Cerebellar nuclear complex (tissue), 1 donor: Measurements from ENCODE around the gene LEKR1.

ENCODE experiments used
- DNase-seq, 2 experiments: peaks; one replicate each; lab custom pipeline; 2025; lab: John Stamatoyannopoulos, UW

LEKR1 gene

DNA sequence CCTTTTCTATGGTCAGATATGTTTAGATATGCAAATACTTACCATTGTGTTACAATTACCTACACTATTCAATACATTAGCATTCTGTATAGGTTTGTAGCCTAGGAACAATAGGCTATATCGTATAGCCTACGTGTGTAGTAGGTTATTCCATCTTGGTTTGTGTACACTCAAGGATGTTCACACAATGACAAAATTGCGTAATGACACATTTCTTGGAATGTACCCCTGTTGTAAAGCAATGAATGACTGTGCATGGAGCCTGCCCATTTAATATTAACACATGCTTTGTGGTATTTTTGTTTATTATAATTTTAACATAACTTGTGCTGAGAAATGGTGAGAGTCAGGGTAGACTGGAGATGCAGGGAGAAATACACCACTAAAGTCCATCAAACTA is 154.9 kb downstream of the LEKR1 start:
- no peak for DNase-seq

- no peak for DNase-seq
Observed at GRCh38 chr3:156983559-156983958, 157.4 kb downstream of the LEKR1 start.

GRCh38 chr3:156985711-156986110 is 159.6 kb downstream of the LEKR1 start:
- no peak for DNase-seq

DNA sequence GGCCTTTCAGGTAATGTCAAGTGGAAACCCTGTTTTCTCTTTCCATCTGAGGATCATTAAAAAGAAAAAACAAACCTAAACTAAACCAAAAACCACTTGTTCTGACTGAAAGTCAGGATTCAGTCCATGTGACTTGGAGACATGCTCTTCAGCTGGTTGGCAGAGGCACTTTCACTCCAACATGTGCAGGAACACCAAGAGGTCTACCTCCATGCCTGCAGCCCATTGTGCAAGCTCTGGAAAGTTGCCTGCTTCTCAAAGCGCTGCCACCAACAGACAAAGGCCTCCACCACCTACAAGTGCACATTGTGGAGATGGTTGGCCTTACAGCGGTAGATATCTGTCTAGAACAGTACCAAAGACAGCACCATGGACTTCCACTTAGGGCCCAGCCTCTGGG is 161.8 kb downstream of the LEKR1 start:
- no peak for DNase-seq

DNA sequence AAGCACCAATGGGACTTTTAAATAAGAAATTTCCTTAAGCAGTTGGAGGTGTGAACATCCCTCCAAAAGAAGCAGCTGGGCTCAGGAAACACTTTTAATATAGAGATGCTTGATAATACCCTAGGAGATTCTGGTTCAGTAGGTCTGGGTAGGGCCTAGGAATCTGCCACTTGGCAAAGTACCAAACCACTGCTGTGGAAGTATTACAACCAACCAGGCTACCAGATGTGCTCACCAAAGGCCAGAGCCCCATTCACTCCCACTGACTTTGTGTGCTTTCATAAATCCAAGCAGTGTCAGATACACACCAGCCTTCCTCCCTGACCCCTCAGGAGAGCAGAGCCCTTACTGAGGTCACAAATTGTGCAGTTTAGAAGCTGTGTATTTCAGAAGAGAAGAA is 171.2 kb downstream of the LEKR1 start:
- DNase-seq, result no peak

DNA sequence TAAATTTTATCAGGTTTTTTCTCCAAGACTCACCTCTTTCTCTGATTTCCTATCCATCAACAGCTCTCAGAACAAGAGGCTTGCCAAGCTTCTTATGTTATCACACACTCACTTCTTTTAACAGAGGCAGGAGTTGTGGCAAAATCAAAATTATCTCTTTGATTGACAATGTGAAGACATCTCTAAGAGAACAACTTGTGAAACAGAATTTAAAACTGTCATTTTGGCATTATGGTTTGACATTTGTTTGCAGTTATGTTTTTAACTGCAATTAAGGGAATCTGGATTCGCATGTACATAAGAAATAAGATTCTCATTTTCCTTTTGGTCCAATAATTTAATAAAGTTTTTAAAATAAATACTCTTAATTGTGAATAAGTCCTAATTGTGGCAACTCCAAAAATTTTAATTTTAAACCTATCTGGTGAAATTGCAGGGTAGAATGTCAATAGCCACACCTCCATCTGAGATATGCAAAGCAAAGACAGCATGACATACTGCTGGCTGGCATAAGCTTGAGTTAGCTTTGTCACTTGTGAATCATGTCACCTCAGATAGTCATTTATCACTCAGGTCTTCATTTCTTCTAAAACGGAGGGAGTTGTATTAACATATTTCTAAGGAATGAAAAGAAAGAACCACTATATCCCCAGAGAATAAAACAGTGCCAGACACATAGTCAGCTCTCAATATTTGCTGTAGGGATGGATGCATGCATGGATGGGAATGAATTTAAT is 175.2 kb downstream of the LEKR1 start:
- DNase-seq, result no peak

DNA sequence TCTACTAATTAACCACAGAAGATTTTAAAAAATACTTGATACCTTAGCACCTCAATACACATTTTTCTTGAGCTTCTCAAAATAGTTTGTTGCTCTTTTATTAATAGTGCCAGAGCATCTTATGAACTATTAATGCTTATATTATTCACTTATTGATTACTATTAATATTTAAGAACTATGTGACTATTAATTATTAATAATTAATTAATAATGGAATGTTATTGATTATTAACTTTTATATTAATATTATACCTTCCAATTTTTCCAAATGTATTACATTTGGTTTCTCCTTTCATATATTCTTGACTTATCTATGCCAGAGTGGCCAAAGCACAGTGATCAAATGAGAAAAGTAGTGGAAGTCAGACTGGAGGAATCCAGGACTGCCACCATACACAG is 195.5 kb downstream of the LEKR1 start:
- no peak for DNase-seq

DNA sequence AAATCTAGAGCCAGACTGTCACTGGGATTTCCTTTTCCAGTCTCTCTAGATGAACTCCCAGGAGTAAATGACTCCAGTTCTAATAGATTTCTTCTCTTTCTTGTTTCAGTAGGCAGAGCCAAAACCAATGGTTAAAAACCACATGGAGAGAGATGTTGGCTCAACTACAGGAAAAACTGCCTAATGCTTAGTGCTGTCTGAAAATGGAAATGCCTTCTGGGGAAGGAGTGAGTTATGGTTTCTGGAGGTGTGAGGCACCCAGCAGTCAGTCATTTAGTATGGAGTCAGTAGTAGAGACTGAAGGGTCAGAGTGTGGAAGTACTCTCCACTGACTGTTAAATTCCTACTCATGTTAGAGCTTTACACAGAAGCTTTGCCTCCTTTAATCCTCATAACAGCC is 197.1 kb downstream of the LEKR1 start:
- DNase-seq, result no peak

DNA sequence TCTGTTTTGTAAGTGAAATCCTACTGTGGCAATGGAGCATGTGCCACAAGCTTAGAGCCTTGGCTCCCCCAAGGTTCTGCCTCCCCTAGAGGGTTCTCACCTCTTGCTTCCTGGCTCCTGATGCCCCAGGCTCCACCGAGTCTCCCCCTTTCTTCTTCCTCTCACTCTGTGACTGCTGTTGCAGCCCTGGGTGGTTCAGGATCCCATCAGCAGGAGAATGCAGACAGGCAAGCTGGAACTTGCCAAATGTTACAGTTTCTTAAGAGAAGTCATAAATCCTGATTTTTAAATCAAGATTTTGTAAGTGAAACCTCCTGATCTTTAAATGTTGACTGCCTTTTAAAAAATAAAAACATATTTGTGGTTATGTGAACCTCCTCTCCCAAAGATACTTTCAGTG is 199.9 kb downstream of the LEKR1 start:
- DNase-seq, result no peak

- DNase-seq, result no peak
Observed at GRCh38 chr3:157027861-157028745, 201.9 kb downstream of the LEKR1 start.

DNA sequence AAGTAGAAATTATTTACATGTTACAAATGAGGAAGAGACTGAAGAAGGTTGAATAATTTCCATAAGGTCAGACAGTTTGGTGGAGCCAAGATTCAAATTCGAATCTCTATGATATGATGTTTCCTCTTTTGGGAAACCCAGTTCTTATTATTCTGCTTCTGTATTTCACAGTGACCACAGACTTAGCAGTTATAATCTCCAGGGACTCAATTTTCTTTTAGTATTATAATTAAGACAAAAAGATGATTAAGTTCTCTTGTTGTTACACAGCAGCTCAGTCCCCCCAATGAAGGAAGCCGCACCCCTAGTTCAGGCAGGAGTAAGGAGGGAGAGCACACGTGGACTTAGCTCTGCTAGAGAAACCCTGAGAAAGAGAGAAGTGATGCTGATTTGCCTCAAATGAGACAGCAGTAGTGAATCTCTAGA is 203.2 kb downstream of the LEKR1 start:
- no peak for DNase-seq

GRCh38 chr3:157030712-157031111 is 204.6 kb downstream of the LEKR1 start:
- DNase-seq, result no peak

- DNase-seq, result no peak
Observed at GRCh38 chr3:157033001-157033400, 206.8 kb downstream of the LEKR1 start.

GRCh38 chr3:157040456-157040855 is 214.3 kb downstream of the LEKR1 start:
- DNase-seq, result no peak

DNA sequence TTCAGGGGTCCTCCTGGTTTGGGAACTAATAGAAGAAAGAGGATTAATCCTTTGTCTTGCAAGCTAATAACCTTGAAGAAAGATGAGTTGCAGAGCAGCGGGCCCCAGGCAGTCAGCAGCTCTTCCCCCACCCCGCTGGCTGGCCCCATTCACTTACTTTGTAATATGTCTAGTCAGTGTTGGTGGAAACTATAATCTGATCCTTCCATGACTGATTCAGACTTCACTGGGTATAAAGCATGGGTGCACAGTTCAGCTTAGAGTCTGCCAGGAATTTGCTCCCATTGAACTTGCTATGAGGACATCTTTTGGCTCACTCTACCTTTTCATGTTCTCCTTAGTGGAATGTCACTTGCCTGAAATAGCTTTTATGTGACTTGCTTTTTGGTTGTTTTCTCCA is 216.1 kb downstream of the LEKR1 start:
- no peak for DNase-seq

DNA sequence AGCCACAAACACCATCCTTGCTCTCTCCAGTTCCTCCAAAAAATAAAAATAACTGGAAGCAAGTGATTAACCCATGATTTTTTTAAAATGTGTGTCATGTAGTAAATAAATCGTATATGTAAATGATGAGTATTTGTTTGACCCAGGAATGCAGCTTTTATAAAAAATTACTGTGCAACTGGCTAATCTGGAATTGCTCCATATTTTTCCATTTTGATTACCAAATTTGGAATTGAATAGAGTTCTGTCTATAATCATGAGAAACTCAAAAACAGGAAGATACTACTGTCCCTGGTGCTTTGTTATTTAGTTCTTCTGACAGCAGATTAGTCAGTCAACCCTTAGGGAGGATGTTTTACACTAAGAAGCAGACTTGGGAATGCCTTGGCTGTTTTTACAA is 217.6 kb downstream of the LEKR1 start:
- DNase-seq, result no peak

DNA sequence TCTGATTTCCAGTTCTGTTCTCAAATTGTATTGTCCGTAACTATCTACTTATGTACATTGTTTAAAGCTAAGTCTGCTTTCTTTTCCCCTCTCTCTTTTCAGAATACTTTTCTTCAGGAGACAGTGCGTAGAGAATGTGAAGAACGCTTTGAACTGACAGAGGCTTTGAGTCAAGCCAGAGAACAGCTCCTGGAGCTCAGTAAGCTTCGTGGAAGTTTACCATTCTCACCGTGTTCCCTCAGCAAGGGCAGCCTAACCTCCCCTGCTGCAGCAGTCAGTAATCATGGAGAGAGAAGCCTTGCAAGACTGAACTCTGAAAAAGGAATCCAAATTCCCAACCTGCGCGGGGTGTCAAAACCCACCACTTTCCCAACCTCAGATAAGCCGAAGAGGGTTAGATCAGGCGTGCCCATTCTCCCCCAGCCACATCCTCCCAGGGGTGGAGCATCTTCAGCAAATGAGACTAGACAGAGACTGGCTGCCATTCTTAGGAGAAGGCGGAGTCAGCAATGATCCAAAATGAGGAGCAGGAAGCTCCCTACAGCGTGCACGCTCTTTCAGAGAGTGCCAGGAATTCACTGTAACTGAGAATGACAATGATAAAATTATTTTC is 219.2 kb downstream of the LEKR1 start:
- no peak for DNase-seq

DNA sequence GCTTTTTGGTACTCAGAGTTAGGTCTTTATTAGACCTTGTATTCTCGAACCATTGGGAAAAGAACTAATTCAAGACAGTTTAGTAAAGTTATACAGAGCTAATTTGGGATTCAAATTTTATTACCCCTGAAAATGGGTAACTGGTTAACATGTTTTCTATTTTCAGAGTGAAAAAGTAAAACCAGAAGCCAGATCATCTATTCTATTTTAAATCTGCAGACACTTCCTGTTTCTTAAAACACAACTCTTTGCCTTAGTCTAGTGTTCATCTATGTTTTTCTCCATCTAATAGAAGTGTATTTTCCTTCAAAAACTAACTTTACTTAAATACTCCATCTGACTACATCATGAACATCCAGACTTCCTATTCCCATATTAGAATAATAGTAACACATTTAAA is 220.4 kb downstream of the LEKR1 start:
- DNase-seq, result no peak

GRCh38 chr3:157051055-157051454 is 224.9 kb downstream of the LEKR1 start:
- DNase-seq, result no peak

DNA sequence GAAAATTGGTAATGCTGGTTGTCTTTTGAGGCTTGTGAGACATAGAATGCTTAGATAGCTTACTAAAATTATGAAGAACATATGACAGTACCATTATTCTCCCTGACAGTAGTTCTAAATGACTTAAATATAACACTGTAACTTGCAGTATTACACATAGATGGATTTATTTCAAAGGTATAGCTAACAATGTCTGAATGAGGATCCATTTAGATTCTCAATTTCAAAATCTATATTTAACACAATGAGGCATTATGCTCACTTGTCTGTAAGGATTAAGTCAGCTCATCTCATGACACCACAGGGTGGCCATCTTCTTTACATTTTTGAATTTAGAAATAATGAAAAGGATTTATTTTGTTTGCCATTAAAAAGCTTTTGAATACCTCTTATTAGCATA is 225.4 kb downstream of the LEKR1 start:
- no peak for DNase-seq

GRCh38 chr3:157056035-157056434 is 229.9 kb downstream of the LEKR1 start:
- DNase-seq, result no peak

DNA sequence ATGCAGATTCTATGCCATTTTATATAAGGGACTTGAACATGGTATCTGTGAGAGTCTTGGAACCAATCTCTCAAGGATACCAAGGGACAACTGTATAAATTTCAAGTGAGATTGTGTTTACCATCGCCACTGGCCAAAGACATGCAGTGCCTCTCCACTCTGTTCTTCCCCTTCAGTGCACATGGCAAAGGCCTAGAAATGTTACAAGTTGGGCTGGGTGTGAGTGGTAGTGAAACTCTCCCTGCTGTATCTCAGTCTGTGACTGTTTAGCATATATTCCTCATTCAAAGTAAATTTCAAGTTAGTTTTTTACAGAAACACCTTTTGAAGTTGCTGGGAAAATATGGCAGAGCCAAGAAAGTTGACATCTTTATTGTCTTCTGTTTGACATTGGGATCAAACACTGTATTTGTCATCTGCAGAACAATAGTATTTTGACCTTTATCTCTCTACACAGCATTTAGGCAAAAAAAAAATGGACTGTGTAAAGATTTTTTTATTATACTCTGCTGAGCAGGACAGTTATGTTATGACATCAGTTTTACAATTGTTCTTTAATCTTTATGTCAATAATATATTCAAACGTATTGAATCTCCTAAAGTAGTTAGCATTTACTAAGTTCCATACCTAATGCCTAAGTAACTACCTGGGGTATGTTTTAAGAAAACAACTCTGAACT is 232.4 kb downstream of the LEKR1 start:
- no peak for DNase-seq
